Daoy (cell line): ENCODE measurements around the gene OSBPL2. TPM values are rescaled to one million over a fixed set of nuclear protein-coding genes. Genes with fewer than 3 reads are reported as not detected.

Experiments used
- DNase-seq: peaks from one replicate; pipeline ENCODE4 v3.0.0-alpha.2; 2015; ENCODE audit warnings: low read depth
- total RNA-seq: library from RNA; depleted of rRNA; stranded (reverse); fragments of >200 nt; shearing (Covaris generic); gene quantifications from 2 replicates; pipeline ENCODE4 v1.2.3, GENCODE V29; 2014

The OSBPL2 gene
- total RNA-seq, 1 experiment from 2014 or later, result 10.2 TPM

- no peak for DNase-seq
Measured at GRCh38 chr20:62282877-62283503, 44.7 kb downstream of the OSBPL2 start.

- no peak for DNase-seq
Measured at GRCh38 chr20:62284448-62284847, 46.1 kb downstream of the OSBPL2 start.

DNA sequence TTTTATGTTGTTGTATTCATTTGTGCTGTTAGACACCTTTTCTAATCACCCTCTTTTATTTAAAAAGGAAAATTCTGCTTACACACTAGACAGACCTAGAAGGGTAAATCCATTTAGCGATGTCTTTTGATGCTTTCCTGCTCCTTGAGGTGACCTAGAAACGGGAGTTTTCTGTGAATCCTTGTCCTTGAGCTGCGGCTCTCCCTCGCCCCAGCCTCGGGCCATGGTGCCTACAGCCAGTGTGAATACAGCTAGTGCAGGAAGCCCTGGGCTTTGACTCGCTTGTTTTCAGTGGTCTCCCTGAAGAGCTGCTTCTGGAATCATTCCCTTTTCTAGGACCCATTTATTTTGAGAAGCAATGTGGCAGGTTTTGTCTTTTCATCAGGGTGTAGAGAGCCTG, 46.8 kb downstream of the OSBPL2 start:
- DNase-seq, result no peak

- DNase-seq, result no peak
Measured at GRCh38 chr20:62285722-62286121, 47.4 kb downstream of the OSBPL2 start.

GRCh38 chr20:62286493-62287064, 48.3 kb downstream of the OSBPL2 start:
- no peak for DNase-seq

DNA sequence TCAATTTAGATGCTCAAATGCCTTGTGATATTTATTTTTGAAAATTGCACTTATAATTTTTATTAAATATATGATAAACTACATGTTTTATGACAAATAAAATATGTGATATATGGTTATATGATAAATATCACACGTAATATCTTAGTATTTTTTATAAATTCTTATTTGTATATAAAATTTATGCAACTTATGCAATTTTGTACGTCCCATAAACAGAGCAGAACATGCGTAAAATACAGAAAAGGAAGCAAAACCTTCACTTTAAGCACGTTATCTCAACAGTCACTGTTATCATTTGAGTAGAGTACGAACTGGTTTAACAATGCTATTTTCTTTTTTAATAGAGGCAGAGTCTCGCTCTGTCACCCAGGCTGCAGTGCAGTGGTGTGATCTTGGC, 48.8 kb downstream of the OSBPL2 start:
- DNase-seq, result no peak

GRCh38 chr20:62287759-62288534, 49.6 kb downstream of the OSBPL2 start:
- no peak for DNase-seq

- DNase-seq, result no peak
Measured at GRCh38 chr20:62288535-62289105, 50.3 kb downstream of the OSBPL2 start.

DNA sequence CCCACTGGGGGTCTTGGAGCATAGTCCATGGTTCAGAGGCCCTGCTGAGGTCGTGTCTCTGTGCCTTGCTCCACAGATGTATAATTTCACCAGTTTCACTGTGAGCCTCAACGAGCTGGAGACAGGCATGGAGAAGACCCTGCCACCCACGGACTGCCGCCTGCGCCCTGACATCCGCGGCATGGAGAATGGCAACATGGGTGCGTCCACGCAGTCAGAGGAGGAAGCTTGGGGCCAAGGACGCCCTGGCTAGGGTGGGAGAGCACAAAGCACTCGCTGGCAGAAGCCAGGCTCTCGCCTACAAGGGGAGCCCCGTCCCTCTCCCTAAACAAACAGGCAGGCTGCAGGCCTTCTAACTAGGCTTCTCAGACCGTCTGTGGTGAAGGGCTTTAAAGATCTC, 50.8 kb downstream of the OSBPL2 start:
- no peak for DNase-seq

DNA sequence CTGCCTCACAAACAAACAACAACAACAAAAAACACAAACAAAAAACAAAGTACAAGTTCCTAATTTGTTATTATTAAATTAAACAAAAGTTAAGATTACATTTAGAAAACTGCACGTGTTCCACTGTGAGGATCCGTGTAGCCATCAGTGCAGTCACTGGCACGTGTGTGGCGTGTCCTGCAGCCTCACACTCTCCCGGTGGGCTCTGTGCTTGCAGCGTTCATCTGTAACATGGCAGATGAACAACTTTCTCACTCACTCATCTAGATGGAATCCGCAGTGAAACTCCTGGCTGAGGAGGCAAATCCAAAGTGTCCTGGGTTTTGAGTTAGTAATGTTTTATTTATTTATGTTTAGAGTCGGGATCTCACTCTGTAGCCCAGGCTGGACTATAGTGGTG, 51.6 kb downstream of the OSBPL2 start:
- DNase-seq, result no peak

GRCh38 chr20:62291251-62292066, 53.1 kb downstream of the OSBPL2 start:
- DNase-seq, result no peak

DNA sequence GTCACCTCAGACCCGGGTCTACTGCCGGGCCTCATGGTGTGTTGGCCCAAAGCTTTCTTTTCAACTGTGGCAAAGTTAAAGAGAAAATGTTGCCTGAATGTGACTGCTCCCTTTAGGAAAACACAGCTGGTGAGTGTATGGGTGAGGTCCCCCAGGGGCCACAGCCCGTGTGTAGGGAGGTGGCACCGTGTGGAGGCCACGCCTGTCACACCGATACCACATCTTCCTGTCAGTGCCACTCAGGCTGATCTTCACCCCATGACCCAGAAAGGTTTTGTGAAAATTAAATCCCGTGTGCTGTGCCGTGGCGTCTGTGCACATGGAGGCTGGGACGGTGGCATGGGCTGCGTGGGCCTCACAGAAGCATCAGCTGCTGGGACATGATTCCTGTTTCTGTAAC, 53.8 kb downstream of the OSBPL2 start:
- DNase-seq, result no peak

DNA sequence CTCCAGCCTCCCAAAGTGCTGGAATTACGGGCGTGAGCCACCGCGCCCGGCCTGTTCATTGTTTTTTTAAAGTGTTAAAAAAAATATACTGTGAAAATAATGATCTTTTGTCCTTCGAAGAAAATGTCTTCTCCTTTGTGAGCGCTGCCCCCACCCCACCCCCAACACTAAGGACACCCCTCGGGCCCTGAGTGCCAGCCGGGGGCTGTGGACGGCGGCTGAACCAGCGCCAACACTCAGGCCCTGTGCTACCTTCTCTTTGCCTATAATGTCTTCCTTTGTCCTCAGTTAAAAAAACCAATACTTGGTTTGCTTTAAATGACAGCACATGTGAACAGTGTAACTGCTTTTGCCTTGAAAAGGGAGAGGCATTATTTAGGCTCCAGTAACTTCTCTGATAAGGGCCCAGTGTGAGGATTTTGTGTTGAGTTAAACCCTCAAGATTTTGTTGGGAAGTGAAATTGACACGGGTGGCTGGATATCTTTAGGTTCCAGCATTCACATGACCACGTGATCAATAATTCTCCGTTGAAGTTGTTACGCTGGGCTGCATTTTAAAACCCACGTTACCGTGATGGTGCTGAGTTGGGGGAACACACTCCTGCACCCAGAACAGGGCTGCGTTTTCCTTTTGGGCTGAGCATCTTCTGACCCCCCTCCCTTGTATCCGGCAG, 54.9 kb downstream of the OSBPL2 start:
- no peak for DNase-seq

- no peak for DNase-seq
Measured at GRCh38 chr20:62293946-62294345, 55.6 kb downstream of the OSBPL2 start.

DNA sequence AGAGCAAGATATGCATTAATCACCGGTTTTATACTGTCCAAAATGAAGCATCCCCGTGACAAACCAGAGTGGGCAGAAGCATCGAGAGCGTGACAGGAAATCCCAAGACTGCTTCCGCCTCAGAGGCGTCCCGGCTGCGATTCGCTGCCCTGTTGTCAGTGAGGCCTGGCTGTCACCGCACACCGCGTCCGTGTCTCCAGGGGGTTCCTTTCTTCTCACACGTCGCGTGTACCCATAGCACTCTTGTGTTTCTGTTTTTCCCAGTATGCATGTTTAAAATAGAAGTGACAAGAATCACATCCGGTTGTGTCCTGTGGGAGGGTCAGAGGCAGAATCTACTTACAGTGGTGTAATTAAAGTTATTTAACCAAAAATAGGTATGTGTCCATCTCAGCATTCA, 56.2 kb downstream of the OSBPL2 start:
- DNase-seq, result no peak

DNA sequence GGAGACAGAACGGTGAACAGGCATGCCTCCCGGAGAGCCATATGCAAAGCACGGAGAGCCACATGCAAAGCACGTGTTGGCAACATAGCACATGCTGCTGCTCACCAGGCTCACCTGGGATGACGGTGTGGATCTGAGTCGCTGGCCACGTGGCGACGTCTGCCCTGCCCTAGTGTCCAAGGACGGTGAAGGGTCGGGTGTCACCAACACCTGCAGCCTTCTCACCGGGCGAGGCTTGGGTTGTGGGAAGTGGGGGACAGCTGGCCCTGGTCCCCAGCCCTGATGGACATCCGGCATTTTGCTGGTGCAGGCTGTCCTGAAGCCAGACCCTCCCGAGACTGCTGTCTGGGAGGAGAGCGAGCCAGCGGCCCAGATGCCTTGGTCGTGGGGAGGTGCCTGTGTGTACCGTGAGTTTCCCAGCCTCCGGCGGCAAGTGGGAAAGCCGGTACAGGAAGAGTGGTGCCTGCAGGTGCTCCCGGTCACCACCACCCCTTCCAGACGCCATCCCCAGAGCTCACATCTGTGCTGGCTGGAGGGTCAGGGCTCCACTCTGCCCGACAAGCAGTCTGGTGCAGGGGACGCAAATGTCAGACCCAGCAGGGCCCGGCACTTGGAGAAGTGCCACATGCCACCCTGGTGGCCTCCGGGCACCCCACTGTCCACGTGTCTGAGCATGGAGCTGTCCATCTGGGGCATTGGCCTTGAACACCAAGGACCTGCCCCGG, 58.6 kb downstream of the OSBPL2 start:
- no peak for DNase-seq

- no peak for DNase-seq
Measured at GRCh38 chr20:62297449-62298227, 59.3 kb downstream of the OSBPL2 start.

DNA sequence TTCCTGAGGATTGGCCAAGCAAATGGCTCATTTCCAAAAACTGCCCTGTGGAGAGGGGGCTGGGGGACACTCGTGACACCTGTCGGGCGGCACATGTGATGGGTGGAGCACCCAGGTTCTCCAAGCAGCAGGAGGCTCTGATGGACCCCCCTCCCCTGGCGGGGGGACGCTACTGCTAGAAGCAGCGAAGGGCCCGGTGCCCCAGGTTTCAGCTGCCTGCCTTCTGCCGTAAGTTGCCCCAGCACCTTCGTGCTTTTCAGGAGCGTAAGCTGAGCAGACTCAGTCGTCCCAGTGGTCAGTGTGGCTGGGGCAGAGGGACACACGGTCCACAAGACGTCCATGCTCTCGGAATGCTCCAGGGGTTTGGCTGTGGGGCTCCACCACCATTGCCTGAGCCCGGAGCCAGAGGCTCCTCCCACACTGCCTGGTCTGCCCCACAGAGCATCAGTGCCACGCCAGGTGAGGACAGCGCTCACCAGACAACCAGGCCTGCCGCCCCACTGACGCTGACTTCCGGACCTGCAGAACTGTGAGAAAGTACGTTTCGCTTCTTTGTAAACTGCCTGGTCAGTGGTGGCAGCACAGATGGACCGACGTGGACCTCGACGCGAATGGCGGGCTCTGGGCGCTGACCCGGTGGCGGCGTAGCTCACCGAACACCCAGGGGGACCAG, 60.4 kb downstream of the OSBPL2 start:
- no peak for DNase-seq

- no peak for DNase-seq
Measured at GRCh38 chr20:62299666-62300236, 61.4 kb downstream of the OSBPL2 start.
